ENCODE data around the gene SCARB1.

Gene SCARB1

GRCh38 chr12:124777399-124778372 is 86.0 kb downstream of the SCARB1 start:
- TF ChIP-seq, protein P1, sequence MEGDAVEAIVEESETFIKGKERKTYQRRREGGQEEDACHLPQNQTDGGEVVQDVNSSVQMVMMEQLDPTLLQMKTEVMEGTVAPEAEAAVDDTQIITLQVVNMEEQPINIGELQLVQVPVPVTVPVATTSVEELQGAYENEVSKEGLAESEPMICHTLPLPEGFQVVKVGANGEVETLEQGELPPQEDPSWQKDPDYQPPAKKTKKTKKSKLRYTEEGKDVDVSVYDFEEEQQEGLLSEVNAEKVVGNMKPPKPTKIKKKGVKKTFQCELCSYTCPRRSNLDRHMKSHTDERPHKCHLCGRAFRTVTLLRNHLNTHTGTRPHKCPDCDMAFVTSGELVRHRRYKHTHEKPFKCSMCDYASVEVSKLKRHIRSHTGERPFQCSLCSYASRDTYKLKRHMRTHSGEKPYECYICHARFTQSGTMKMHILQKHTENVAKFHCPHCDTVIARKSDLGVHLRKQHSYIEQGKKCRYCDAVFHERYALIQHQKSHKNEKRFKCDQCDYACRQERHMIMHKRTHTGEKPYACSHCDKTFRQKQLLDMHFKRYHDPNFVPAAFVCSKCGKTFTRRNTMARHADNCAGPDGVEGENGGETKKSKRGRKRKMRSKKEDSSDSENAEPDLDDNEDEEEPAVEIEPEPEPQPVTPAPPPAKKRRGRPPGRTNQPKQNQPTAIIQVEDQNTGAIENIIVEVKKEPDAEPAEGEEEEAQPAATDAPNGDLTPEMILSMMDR (conservative IDR thresholded peaks at IDR 0.05; ENCODE audit: low read depth), result no peak
- ChIA-PET POLR2A (ENCODE audit: low non-redundant PET) (no interaction called here), CTCF (interaction anchor here (0.6 to 0.7 kb wide), 2 partner anchors 90 to 416 kb away, joined by 3 read pairs; no protein-coding TSS in a partner anchor)
- DNase-seq (ENCODE audit: low spot score), result no peak
- peak overlapping the region; percentile 26 for H3K27ac ChIP-seq

GRCh38 chr12:124776125-124776513 is 87.5 kb downstream of the SCARB1 start:
- TF ChIP-seq, protein P1 (conservative IDR thresholded peaks at IDR 0.05; ENCODE audit: low read depth), result no peak
- 0 out of 2 replicates have a peak overlapping the region, but pooled peaks have one; percentile 18 for H3K27ac ChIP-seq
- ChIA-PET CTCF (no interaction called here), POLR2A (ENCODE audit: low non-redundant PET) (no interaction called here)
- no peak for DNase-seq (ENCODE audit: low spot score)

GRCh38 chr12:124774462-124775167 is 89.0 kb downstream of the SCARB1 start:
- POLR2A ChIA-PET (ENCODE audit: low non-redundant PET), result no interaction called here
- CTCF ChIA-PET, result interaction anchor here (0.6 to 0.7 kb wide), 2 partner anchors 54 to 550 kb away, joined by 3 read pairs; no protein-coding TSS in a partner anchor
- H3K27ac ChIP-seq, result no peak overlapping the region
- TF ChIP-seq, protein P1 (conservative IDR thresholded peaks at IDR 0.05; ENCODE audit: low read depth), result no peak
- no peak for DNase-seq (ENCODE audit: low spot score)

GRCh38 chr12:124774054-124774461 is 89.6 kb downstream of the SCARB1 start:
- H3K27ac ChIP-seq, result no peak overlapping the region
- DNase-seq (ENCODE audit: low spot score), result no peak
- TF ChIP-seq, protein P1 (conservative IDR thresholded peaks at IDR 0.05; ENCODE audit: low read depth), result no peak
- POLR2A ChIA-PET (ENCODE audit: low non-redundant PET), result no interaction called here
- CTCF ChIA-PET, result interaction anchor here (0.6 kb wide), 1 partner anchor 862 kb away, joined by 4 read pairs; no protein-coding TSS in a partner anchor

- POLR2A ChIA-PET (ENCODE audit: low non-redundant PET), result no interaction called here
- no peak for DNase-seq (ENCODE audit: low spot score)
- TF ChIP-seq, protein P1 (conservative IDR thresholded peaks at IDR 0.05; ENCODE audit: low read depth), result no peak
Measured at GRCh38 chr12:124772289-124773170, 91.1 kb downstream of the SCARB1 start.

More at GRCh38 chr12:124772289-124773170, 91.1 kb downstream of the SCARB1 start:
- no peak overlapping the region for H3K27ac ChIP-seq
- CTCF ChIA-PET, result interaction anchor here (0.7 to 2.0 kb wide), 11 partner anchors 10 to 736 kb away, joined by 3 to 5 read pairs (median 3); no protein-coding TSS in a partner anchor

Measured in RWPE1 (cell line).